ENCODE data around the gene CCDC9.

GRCh38 chr19:47243364-47243775 is 13.0 kb upstream of the CCDC9 start:
- TF ChIP-seq POLR2AphosphoS5 (IDR thresholded peaks at IDR 0.05; ENCODE audit: low read depth) (no peak), CTCF (conservative IDR thresholded peaks at IDR 0.05; ENCODE audit: low read depth in 2 of 2) (no peak), EZH2 (IDR thresholded peaks at IDR 0.05; ENCODE audit: low read depth, unreplicated experiment) (no peak), ETS1 (IDR thresholded peaks at IDR 0.05) (no peak), REST (IDR thresholded peaks at IDR 0.05; ENCODE audit: unreplicated experiment) (no peak)

Measured in GM23338 (cell line).